Smooth muscle cell (in vitro differentiated cells): ENCODE data around the gene LRRC8B. TPM values are rescaled to one million over a fixed set of nuclear protein-coding genes. Genes with fewer than 3 reads are reported as not detected.

Experiments
- DNase-seq: peaks from one replicate; lab custom pipeline; 2025; ENCODE audit not compliant: unreplicated experiment; lab: John Stamatoyannopoulos, UW
- H2AFZ ChIP-seq: fragments of 200-600 bp; sonication (generic); 2 replicates; pipeline ENCODE4 v1.6.0; 2016; ENCODE audit warnings: antibody characterized with exemption, low read depth, mild to moderate bottlenecking
- H3F3A ChIP-seq: fragments of 200-600 bp; sonication (generic); 2 replicates; pipeline ENCODE4 v1.6.0; 2017; ENCODE audit warnings: antibody characterized with exemption, low read depth
- H3K27ac ChIP-seq: fragments of 200-600 bp; sonication (generic); 2 replicates; pipeline ENCODE4 v1.5.1; 2016; ENCODE audit warnings: low read depth, mild to moderate bottlenecking
- H3K27me3 ChIP-seq: fragments of 200-600 bp; sonication (generic); 2 replicates; pipeline ENCODE4 v1.6.1; 2016; ENCODE audit warnings: low read depth, mild to moderate bottlenecking
- H3K36me3 ChIP-seq: fragments of 200-600 bp; sonication (generic); 2 replicates; pipeline ENCODE4 v1.5.1; 2016; ENCODE audit warnings: low read depth
- H3K4me1 ChIP-seq: fragments of 200-600 bp; sonication (generic); 2 replicates; pipeline ENCODE4 v1.5.1; 2016; ENCODE audit warnings: low read depth
- H3K4me2 ChIP-seq: fragments of 200-600 bp; sonication (generic); 2 replicates; pipeline ENCODE4 v1.6.0; 2016; ENCODE audit warnings: mild to moderate bottlenecking
- H3K4me3 ChIP-seq: fragments of 200-600 bp; sonication (generic); 2 replicates; pipeline ENCODE4 v1.5.1; 2016; ENCODE audit warnings: mild to moderate bottlenecking
- H3K79me2 ChIP-seq: fragments of 200-600 bp; sonication (generic); 2 replicates; pipeline ENCODE4 v1.6.0; 2016; ENCODE audit warnings: low read depth, mild to moderate bottlenecking
- H3K9ac ChIP-seq: fragments of 200-600 bp; sonication (generic); 2 replicates; pipeline ENCODE4 v1.6.0; 2016; ENCODE audit warnings: low read depth
- H3K9me3 ChIP-seq: fragments of 200-600 bp; sonication (generic); replicated peaks from 2 replicates; pipeline ENCODE4 v1.5.1; 2016; ENCODE audit warnings: low read depth
- H4K20me1 ChIP-seq: fragments of 200-600 bp; sonication (generic); 2 replicates; pipeline ENCODE4 v1.6.0; 2016; ENCODE audit warnings: low read depth
- CTCF ChIP-seq: fragments of 200-600 bp; sonication (generic); IDR thresholded peaks from 2 replicates; pipeline ENCODE4 v1.5.1; 2017; ENCODE audit warnings: borderline replicate concordance, mild to moderate bottlenecking, antibody characterized with exemption; ENCODE audit not compliant: insufficient read depth, poor library complexity, severe bottlenecking
- WGBS: methylation state at CpG from one replicate; pipeline ENCODE4 v1.1.7; 2016; ENCODE audit warnings: low lambda C conversion rate; 5-methylcytosine and 5-hydroxymethylcytosine counted together
- polyA plus RNA-seq: library from polyadenylated mRNA; unstranded; fragments of >200 nt; fragmentation: Nextera tagmentation; extraction: Ambion mirVana; gene quantifications from 2 replicates; pipeline ENCODE4 v1.2.1, GENCODE V29; 2016
- total RNA-seq: library from RNA; depleted of rRNA; stranded (reverse); fragments of >200 nt; gene quantifications from 2 replicates; pipeline ENCODE4 v1.2.3, GENCODE V29; 2014

Gene LRRC8B
- total and polyA plus RNA-seq, 2 experiments from 2014 or later: 1.5 to 4.6 TPM

DNA sequence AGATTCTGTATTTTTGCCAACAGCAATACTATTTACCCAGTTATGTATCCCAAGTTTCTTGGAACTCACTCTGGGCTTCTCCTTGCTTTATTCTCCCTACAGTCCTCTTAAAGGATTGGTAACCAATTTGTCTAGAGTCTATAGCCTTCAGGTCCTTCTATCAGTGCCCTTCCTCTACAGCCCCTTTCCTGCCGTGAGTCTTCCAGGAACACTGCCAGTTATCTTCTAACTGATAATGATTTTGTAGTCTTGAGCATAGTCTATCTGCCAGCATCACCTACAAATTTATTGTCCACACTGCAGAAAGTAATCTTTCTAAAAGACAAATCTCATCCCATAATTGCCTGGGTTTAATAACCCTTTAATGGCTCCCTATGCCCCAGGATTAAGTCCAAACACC, 8.2 kb downstream of the LRRC8B start:
- H3K36me3 ChIP-seq: no peaks in the 10 kb centered on the region
- peaks cover 6% of the 10 kb centered on the region for H3K4me1 ChIP-seq
- H3K79me2 ChIP-seq: no peaks in the 10 kb centered on the region
- no peak overlapping the region for H3K9ac ChIP-seq
- no peaks in the 10 kb centered on the region for H4K20me1 ChIP-seq
- H3K4me2 ChIP-seq: no peak overlapping the region
- no peaks in the 10 kb centered on the region for H3K27me3 ChIP-seq
- H3K9me3 ChIP-seq: no peaks in the 10 kb centered on the region
- TF ChIP-seq CTCF: no peak
- 72% methylated on average over 1 of the region's 1 CpG for WGBS
- no peak for DNase-seq
- no peak overlapping the region for H2AFZ ChIP-seq
- no peak overlapping the region for H3K4me3 ChIP-seq
- H3F3A ChIP-seq: no peaks in the 10 kb centered on the region
- no peak overlapping the region for H3K27ac ChIP-seq

GRCh38 chr1:89535537-89535936, 10.9 kb downstream of the LRRC8B start:
- no peak overlapping the region for H3K4me3 ChIP-seq
- TF ChIP-seq CTCF: no peak
- H3K36me3 ChIP-seq: no peaks in the 10 kb centered on the region
- no peaks in the 10 kb centered on the region for H4K20me1 ChIP-seq
- no peak overlapping the region for H3K27ac ChIP-seq
- WGBS: 93% methylated on average over 2 of the region's 2 CpGs
- DNase-seq: no peak
- no peaks in the 10 kb centered on the region for H3K9me3 ChIP-seq
- no peaks in the 10 kb centered on the region for H3F3A ChIP-seq
- no peaks in the 10 kb centered on the region for H3K27me3 ChIP-seq
- no peak overlapping the region for H2AFZ ChIP-seq
- no peak overlapping the region for H3K4me2 ChIP-seq
- no peak overlapping the region for H3K9ac ChIP-seq
- no peaks in the 10 kb centered on the region for H3K79me2 ChIP-seq
- peaks cover 6% of the 10 kb centered on the region for H3K4me1 ChIP-seq

- Histone ChIP-seq H2AFZ (no peak overlapping the region), H4K20me1 (no peaks in the 10 kb centered on the region), H3K9ac (no peak overlapping the region), H3K9me3 (no peaks in the 10 kb centered on the region), H3K4me3 (no peak overlapping the region), H3K36me3 (no peaks in the 10 kb centered on the region), H3K79me2 (no peaks in the 10 kb centered on the region), H3K27ac (no peak overlapping the region), H3F3A (no peaks in the 10 kb centered on the region), H3K4me2 (no peak overlapping the region), H3K4me1 (no peaks in the 10 kb centered on the region), H3K27me3 (no peaks in the 10 kb centered on the region)
- no peak for TF ChIP-seq CTCF
- no peak for DNase-seq
- 95% methylated on average over 5 of the region's 5 CpGs for WGBS
These were observed 12.1 kb downstream of the LRRC8B start for GRCh38 chr1:89536555-89537341.

- no peak overlapping the region for H3K27ac ChIP-seq
- no peak overlapping the region for H3K4me2 ChIP-seq
- no peaks in the 10 kb centered on the region for H4K20me1 ChIP-seq
- no peak for DNase-seq
- WGBS: 69% methylated on average over 2 of the region's 2 CpGs
- H3K36me3 ChIP-seq: no peaks in the 10 kb centered on the region
- no peak overlapping the region for H3K9ac ChIP-seq
- TF ChIP-seq CTCF: no peak
- H3K4me1 ChIP-seq: no peaks in the 10 kb centered on the region
- no peaks in the 10 kb centered on the region for H3K27me3 ChIP-seq
- no peak overlapping the region for H2AFZ ChIP-seq
- H3K9me3 ChIP-seq: no peaks in the 10 kb centered on the region
- no peaks in the 10 kb centered on the region for H3K79me2 ChIP-seq
- H3F3A ChIP-seq: no peaks in the 10 kb centered on the region
- no peak overlapping the region for H3K4me3 ChIP-seq
These were observed 13.7 kb downstream of the LRRC8B start for GRCh38 chr1:89538361-89538760.
